ENCODE measurements around the gene ZNF512B.

DNA sequence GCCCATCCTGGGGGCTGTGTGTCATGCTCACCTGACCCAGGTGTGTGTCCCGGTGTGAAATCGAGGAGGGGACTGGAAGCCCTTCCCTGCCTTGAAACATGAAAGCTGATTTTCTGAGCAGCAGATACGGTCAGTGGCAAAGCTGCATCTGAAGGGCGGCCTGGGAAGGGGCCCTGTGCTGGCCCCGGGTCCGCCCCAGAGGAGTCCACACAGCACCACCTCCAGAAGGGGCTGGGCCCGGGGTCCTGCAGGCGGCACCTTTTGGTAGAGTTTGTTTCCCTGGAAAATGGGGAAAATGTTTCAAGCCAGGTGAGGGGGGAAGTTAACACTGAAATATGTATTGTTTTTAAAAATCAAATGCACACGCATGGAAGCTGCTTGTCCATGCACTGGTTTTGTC is 34.3 kb downstream of the ZNF512B start:
- TF ChIP-seq, protein P1, sequence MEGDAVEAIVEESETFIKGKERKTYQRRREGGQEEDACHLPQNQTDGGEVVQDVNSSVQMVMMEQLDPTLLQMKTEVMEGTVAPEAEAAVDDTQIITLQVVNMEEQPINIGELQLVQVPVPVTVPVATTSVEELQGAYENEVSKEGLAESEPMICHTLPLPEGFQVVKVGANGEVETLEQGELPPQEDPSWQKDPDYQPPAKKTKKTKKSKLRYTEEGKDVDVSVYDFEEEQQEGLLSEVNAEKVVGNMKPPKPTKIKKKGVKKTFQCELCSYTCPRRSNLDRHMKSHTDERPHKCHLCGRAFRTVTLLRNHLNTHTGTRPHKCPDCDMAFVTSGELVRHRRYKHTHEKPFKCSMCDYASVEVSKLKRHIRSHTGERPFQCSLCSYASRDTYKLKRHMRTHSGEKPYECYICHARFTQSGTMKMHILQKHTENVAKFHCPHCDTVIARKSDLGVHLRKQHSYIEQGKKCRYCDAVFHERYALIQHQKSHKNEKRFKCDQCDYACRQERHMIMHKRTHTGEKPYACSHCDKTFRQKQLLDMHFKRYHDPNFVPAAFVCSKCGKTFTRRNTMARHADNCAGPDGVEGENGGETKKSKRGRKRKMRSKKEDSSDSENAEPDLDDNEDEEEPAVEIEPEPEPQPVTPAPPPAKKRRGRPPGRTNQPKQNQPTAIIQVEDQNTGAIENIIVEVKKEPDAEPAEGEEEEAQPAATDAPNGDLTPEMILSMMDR (conservative IDR thresholded peaks at IDR 0.05 in 1 of 2, IDR thresholded peaks at IDR 0.05 in 1 of 2; ENCODE audit: extremely low read depth in 1 of 2, insufficient read depth in 1 of 2, low read depth in 1 of 2, low read length in 2 of 2) = no peak
- TF ChIP-seq EZH2 (IDR thresholded peaks at IDR 0.05; ENCODE audit: borderline replicate concordance, low read length) = no peak
